Breast epithelium (tissue), 4 donors: ENCODE results near the gene PIR. TPM values are rescaled to one million over a fixed set of nuclear protein-coding genes. Genes with fewer than 3 reads are reported as not detected.

ENCODE experiments used
- DNase-seq, 2 donors: peaks; one replicate each; pipeline ENCODE4 v3.0.0-alpha.2; 2019; ENCODE audit warnings: low spot score in 2 of 2
- H3K27ac ChIP-seq, 2 donors: fragments of 200-600 bp; sonication (generic) in 1 of 2; one replicate each; pipeline ENCODE4 v1.5.1; 2016 to 2019; ENCODE audit warnings: mild to moderate bottlenecking in 1 of 2
- H3K27me3 ChIP-seq, 2 donors: fragments of 200-600 bp; sonication (generic) in 1 of 2; one replicate each; pipeline versions ENCODE4 v1.5.1 to v1.6.0; 2017 to 2019; ENCODE audit warnings: control low read depth in 1 of 2, mild to moderate bottlenecking in 1 of 2
- H3K36me3 ChIP-seq: fragments of 200-600 bp; one replicate; pipeline ENCODE4 v1.5.1; 2019
- H3K4me1 ChIP-seq, 2 donors: fragments of 200-600 bp; sonication (generic); one replicate each; pipeline ENCODE4 v1.5.1; 2016 to 2019; ENCODE audit warnings: control low read depth in 1 of 2
- H3K4me3 ChIP-seq, 3 donors: fragments of 200-600 bp; sonication (generic); 1 replicate in 2 of 3; 2 replicates in 1 of 3; pipeline ENCODE4 v1.5.1; 2016 to 2019; ENCODE audit warnings: mild to moderate bottlenecking in 3 of 3, moderate library complexity in 2 of 3
- H3K9me3 ChIP-seq, 2 donors: fragments of 200-600 bp; sonication (generic) in 1 of 2; one replicate each; pipeline ENCODE4 v1.5.1; 2016 to 2019; ENCODE audit warnings: control low read depth in 1 of 2
- CTCF ChIP-seq, 3 donors: fragments of 450-650 bp; IDR thresholded peaks; one replicate each; pipeline ENCODE4 v1.5.1; 2016 to 2017; ENCODE audit warnings: antibody characterized with exemption in 3 of 3, mild to moderate bottlenecking in 3 of 3, moderate library complexity in 3 of 3
- POLR2A ChIP-seq: fragments of 450-650 bp; IDR thresholded peaks from one replicate; pipeline ENCODE4 v1.6.1; 2016; ENCODE audit warnings: antibody characterized with exemption, mild to moderate bottlenecking, moderate library complexity
- POLR2AphosphoS5 ChIP-seq, 3 donors: sonication (generic); formaldehyde crosslinking; IDR thresholded peaks; one replicate each; pipeline ENCODE4 v1.6.1; 2017; ENCODE audit warnings: antibody characterized with exemption in 3 of 3
- intact Hi-C: fragments of 100-400 bp; cut with DNase I; formaldehyde crosslinking; loops from one replicate; pipeline ENCODE4 v1.15.1; 2023; ENCODE audit warnings: low total_unique reads
- total RNA-seq, 3 donors: library from RNA; depleted of rRNA; stranded (reverse); fragments of >200 nt; gene quantifications; one replicate each; pipeline ENCODE4 v1.1.0, GENCODE V29; 2016

PIR gene
- total RNA-seq, 3 donors from 2014 or later = 11.6 to 20.6 (median 14.4) TPM

- no peak for TF ChIP-seq POLR2AphosphoS5 (IDR thresholded peaks at IDR 0.05)
- TF ChIP-seq POLR2A = no peak
- no peak for TF ChIP-seq CTCF (IDR thresholded peaks at IDR 0.05)
- Histone ChIP-seq H3K27ac (no peak overlapping the region), H3K27me3 (peaks cover 0 to 8% of the 10 kb centered on the region in 2 donors), H3K9me3 (peaks cover 5 to 9% of the 10 kb centered on the region in 2 donors), H3K36me3 (no peaks in the 10 kb centered on the region), H3K4me1 (no peaks in the 10 kb centered on the region), H3K4me3 (no peak overlapping the region)
- intact Hi-C loops = loop anchor here (5.0 kb wide), 1 partner anchor 1821 kb away; no protein-coding TSS in a partner anchor
- no peak for DNase-seq
Observed at GRCh38 chrX:15418041-15418706, 75.0 kb downstream of the PIR start.

- H3K9me3 ChIP-seq = peaks cover 5 to 9% of the 10 kb centered on the region in 2 donors
- peaks cover 0 to 23% of the 10 kb centered on the region in 2 donors for H3K27me3 ChIP-seq
- H3K36me3 ChIP-seq = no peaks in the 10 kb centered on the region
- intact Hi-C loops = loop anchor here (5.0 kb wide), 1 partner anchor 1819 kb away; no protein-coding TSS in a partner anchor
- H3K4me3 ChIP-seq = no peak overlapping the region
- DNase-seq = no peak
- H3K27ac ChIP-seq = no peak overlapping the region
- no peak for TF ChIP-seq POLR2A
- TF ChIP-seq CTCF (IDR thresholded peaks at IDR 0.05) = no peak
- TF ChIP-seq POLR2AphosphoS5 (IDR thresholded peaks at IDR 0.05) = no peak
- H3K4me1 ChIP-seq = no peaks in the 10 kb centered on the region
Observed at GRCh38 chrX:15416133-15416993, 76.8 kb downstream of the PIR start.

GRCh38 chrX:15413101-15413500, 80.0 kb downstream of the PIR start:
- DNase-seq = no peak
- intact Hi-C loops = no loop called here
- TF ChIP-seq POLR2A (no peak), CTCF (IDR thresholded peaks at IDR 0.05) (no peak), POLR2AphosphoS5 (IDR thresholded peaks at IDR 0.05) (no peak)
- no peaks in the 10 kb centered on the region for H3K36me3 ChIP-seq
- peaks cover 0 to 22% of the 10 kb centered on the region in 2 donors for H3K27me3 ChIP-seq
- peaks cover 5 to 9% of the 10 kb centered on the region in 2 donors for H3K9me3 ChIP-seq
- H3K4me3 ChIP-seq = no peak overlapping the region
- H3K4me1 ChIP-seq = no peaks in the 10 kb centered on the region
- H3K27ac ChIP-seq = no peak overlapping the region

- Histone ChIP-seq H3K4me1 (no peaks in the 10 kb centered on the region), H3K4me3 (no peak overlapping the region), H3K36me3 (no peaks in the 10 kb centered on the region), H3K9me3 (no peaks in the 10 kb centered on the region), H3K27me3 (peaks cover 0 to 36% of the 10 kb centered on the region in 2 donors), H3K27ac (no peak overlapping the region)
- DNase-seq = no peak
- TF ChIP-seq POLR2AphosphoS5 (IDR thresholded peaks at IDR 0.05) (no peak), POLR2A (no peak), CTCF (IDR thresholded peaks at IDR 0.05) (no peak)
- intact Hi-C loops = no loop called here
Observed at GRCh38 chrX:15410947-15411346, 82.2 kb downstream of the PIR start.

GRCh38 chrX:15410430-15410829, 82.7 kb downstream of the PIR start:
- DNase-seq = no peak
- H3K9me3 ChIP-seq = no peaks in the 10 kb centered on the region
- intact Hi-C loops = no loop called here
- no peaks in the 10 kb centered on the region for H3K36me3 ChIP-seq
- peaks cover 0 to 38% of the 10 kb centered on the region in 2 donors for H3K27me3 ChIP-seq
- H3K4me1 ChIP-seq = no peaks in the 10 kb centered on the region
- no peak overlapping the region for H3K4me3 ChIP-seq
- no peak overlapping the region for H3K27ac ChIP-seq
- TF ChIP-seq POLR2AphosphoS5 (IDR thresholded peaks at IDR 0.05) = no peak
- no peak for TF ChIP-seq CTCF (IDR thresholded peaks at IDR 0.05)
- TF ChIP-seq POLR2A = no peak
